Stimulated activated CD4-positive, alpha-beta T cell treated with anti-CD3 and anti-CD28 coated beads, TNF-alpha, amount 100 ng/mL, for 4 hours (primary cell): Measurements from ENCODE around the gene TLX1.

Experiments used
- DNase-seq, 3 experiments: peaks; one replicate each; pipeline ENCODE4 v3.0.0-alpha.2; 2020; ENCODE audit warnings: low read depth in 3 of 3

Gene TLX1

DNA sequence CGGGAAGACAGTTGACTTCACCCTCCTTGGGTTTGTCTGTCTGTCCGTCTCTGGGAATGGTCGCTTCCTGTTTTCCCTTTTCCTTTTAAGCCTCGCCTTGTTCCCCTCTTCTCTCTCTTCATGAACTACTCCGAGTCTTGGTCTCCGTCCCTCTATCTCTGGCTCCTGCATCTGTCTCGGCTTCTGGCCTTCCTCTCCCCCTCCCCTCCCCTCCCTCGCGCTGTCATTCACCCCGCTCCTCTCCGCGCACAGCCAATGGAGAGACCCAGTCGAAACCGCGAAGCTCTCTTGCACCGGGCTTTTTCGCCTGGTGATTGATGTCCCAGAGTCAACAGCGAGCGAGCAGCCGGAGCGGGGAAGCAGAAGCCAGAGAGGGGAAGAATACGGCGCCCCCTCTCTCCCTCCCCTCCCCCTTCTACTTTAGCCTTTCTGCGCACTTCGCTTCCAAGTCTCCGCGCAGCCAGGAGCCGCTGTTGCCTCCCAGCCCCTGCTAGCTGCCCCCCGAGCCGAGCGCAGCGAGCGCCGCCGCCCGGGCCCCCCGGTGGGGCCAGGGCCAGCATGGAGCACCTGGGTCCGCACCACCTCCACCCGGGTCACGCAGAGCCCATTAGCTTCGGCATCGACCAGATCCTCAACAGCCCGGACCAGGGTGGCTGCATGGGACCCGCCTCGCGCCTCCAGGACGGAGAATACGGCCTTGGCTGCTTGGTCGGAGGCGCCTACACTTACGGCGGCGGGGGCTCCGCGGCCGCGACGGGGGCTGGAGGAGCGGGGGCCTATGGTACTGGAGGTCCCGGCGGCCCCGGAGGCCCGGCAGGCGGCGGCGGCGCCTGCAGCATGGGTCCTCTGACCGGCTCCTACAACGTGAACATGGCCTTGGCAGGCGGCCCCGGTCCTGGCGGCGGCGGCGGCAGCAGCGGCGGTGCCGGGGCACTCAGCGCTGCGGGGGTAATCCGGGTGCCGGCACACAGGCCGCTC lies at the start of gene TLX1:
Gene TLX1 (plus strand): TSS at position 317 of the 978 bp plus-strand sequence. CDS start 242 bp downstream, at position 559.
- no peak for DNase-seq

GRCh38 chr10:101085846-101086245 lies 45.3 kb upstream of the TLX1 start:
- no peak for DNase-seq

DNA sequence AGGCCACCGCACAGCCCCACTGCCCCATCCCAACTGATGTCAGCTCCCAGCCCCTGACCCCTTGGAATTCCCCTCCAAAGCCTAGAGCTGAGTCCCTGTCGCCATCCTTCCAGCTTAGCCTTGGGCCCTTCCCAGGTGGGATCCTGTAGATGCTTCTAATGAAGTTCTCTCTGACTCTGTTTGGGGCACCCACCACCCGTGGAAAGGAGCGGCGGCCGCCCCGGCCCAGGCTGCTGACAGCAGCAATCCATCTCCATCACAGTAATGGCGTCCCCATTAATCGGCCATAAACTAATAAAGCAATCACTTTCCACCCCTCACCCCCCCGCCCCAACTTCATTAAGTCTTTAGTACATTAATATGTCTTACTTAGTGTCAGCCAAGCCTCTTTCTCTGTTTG lies 43.7 kb upstream of the TLX1 start:
- no peak for DNase-seq

DNA sequence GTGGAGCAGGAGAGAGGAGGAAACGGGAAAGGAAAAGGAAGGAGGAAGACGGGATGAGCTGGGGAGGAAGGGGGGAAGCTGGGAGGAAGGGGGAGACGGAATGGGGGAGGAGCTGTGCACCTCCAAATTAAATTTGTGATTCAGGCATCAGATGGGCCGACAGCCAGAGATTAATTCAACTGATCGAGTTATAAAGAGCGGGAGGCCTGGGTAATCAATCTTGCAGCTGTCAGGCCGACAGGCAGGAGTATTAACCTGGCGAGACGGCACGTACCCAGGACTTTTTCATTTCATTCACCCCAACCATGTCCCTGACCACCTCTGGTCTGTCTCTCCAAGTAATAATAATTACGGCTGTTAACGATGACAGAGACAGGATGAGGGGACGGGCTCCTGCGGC lies 43.1 kb upstream of the TLX1 start:
- DNase-seq, result no peak

DNA sequence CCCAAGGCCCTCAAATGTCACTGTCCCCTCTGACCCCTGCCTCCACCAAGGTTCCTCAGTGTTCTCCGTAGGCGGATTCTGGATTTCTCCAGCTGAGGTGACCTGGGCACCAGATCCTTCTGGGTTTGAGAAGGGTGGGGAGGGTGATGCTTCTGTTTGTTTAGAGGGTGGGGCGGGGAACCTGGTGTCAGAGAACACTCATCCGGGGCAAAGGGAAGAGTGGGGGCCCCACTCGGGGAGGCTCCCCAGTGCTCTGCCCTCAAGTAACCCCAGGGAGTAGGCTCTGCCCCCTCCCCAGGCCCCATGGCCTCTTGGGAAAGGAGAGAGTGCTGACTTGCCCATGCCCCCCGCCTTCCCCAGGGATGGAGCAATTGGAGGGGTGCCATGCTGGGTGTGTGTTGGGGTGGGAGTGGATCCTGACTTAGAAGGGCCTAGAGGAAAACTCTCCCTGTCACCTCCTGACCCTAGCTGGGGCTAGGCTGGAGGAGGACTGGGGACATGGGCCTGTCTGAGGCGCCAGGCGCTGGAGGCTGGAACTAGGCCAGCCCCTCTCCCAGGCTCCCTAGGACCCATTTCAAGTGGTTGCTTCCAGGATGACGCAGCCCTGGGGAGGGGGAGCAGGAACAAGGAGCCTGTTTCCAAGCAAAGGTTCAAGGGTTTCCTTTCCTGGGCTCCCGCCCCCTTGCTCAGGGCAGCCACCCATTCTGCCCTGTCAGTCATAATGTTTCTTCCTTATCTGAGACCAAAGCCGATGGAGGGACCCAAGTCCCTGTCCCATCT lies 41.4 kb upstream of the TLX1 start:
- no peak for DNase-seq

DNA sequence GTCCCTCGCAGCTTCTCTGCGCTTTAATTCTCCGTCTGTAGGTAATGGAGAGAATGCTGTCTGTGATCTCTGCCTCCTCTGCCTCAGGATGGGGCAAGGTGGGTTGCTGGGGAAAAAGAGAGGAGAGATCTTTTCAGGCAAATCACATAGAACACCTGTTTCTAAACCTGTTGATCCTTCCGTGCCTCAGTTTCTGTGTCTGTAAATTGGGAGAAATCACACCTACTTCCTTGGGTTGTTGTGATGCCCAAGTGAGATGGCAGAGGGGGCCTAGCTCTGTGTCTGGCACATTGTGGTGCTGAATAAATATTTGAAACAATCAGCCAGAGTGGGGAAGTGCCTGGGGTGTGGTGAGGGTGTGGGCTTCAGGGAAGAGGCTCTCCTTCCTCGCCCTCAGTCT lies 40.5 kb upstream of the TLX1 start:
- no peak for DNase-seq

DNA sequence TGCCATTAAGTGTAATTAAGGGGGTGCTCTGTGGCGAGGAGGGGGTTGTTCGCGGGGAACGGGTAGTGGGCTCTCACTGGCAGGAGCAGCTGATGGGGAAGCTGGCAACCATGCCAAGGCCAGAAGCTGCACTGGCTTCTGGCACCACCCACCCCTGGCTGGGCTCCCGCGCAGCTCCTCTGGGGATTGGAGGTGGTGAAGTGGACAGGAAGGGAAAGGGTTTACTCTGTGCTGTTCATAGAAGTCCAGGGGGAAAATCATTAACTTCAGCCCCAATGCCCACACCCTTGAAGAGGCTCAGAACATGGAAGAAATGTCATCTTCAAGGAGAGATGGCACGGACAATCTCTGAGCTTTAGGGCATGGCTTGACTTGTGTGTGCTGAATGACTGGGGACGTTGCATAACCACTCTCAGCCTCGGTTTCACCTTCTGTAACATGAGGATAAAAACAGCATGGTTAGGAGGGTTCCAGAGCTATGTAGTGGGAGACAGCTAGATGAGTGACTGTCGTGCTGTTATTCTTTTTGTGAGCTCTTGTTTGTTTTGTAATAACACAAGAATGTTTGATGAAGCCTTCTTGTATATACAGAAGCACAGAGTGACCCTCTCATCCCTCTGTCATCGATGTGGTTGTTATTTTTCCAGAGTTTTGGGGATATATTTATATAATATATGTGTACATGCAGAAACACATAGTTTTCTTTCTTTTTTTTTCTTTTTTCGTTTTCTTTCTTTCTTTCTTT lies 39.4 kb upstream of the TLX1 start:
- no peak for DNase-seq

DNA sequence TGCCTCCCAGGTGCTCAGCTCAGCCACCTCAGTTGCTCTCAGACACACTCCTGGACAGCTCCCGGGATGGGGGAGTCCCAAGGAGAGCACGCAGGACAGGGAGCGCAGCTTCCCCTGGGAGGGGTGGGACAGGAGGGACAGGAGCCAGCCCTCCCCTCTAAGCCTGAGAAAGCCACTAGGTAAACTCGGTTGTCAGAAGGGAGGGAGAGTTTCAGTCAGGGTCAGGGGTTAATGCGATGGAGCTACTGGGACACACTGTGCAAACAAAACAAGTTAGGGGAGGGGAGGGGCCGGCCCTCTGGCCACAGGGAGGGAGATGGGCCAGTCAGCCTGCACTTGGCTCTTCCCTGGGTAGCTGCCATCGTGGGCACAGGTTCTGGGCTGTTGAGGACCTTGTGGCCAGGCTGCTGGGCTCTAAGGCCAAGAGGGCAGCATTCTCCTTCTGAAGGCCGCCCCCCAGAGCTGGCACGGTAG lies 38.2 kb upstream of the TLX1 start:
- DNase-seq, result no peak

DNA sequence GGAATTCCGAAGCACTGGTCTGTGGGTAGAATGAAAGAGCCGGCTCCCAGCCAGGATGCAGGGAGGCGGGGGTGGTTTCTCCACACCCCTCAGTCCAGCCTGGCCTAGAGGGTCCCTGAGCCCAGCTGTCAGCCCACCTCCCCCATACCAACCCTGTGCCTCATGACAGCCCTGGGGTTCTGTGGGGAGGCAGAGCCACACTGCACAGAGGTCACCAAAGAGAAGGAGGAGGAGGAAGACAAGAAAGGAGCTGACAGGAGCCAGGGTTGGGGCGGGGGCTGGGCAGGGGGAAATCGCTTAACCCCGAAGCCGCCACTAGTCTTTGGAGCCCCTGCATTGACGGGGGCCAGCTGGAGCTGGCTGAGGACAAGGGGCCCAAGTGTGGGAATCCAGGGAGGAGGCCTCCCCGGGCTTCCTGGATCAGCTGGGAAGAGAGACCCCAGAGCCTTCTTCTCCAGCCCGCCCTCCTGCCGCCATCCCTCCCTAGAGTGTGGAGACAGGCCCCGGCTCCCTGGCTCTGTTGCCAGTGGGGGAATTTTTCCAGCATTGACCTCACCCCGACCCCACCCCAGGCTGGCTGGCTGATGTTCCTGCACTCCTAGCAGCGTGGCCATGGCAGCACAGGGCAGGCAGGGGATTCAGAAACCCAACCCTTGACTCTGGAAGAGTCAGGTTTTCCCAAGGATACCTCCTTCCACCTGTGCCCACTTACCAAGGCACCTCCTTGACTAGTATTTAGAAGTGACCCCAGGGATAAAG lies 36.8 kb upstream of the TLX1 start:
- no peak for DNase-seq

DNA sequence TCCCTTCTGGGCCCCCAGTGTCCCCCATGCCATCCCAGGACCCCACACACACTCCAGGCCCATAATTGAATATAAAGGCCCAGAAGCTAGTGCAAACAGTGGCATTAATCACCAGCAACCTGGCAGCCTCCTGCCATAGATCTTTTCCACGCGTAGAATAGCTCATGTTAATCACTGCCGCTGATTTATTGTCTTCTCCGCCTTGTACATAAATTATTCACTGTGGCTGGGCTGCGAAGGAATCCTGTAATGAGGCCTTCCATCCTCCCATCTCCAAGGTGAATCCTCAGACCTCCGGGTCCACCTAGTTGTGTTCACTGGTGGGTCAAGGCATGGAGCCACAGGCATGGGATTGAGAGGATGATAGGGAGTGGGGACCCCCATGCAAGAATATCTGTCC lies 36.1 kb upstream of the TLX1 start:
- DNase-seq, result no peak

DNA sequence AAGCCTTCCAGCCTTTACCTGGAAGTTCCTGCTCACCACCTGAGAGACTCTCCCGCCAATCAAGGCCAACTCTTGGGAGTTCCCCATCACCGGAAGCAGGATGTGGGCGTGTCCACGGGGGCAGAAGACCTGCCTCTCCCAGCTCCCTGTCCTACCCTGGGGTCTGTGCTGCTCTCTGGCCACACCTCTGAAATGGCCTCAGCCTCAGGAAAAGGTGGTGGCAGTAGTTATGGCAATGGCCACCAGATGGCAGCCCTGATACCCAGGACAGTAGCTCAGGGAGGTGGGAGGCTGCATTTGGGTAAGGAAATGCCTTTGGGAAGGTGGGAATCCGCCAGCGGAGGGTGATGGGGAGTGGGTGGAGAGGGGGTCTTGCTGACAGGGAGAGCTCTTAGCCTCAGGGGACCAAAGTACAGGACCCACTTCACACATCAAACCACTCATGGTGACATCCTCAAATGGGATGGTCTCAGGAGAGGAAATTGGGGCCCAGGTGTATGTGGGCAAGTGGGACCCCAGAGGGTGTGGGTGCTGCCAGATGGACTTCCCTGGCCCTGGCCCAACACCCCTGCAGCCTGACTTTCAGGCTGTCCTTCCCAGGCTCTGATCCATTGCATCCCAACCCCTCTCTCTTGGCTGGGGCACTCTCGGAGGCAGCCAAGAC lies 35.4 kb upstream of the TLX1 start:
- DNase-seq, result peak; percentile 39 to 57 (median 46)

- no peak for DNase-seq
Observed at GRCh38 chr10:101096378-101096777, 34.7 kb upstream of the TLX1 start.

GRCh38 chr10:101097881-101098280 lies 33.2 kb upstream of the TLX1 start:
- no peak for DNase-seq

- DNase-seq, result no peak
Observed at GRCh38 chr10:101099901-101100300, 31.2 kb upstream of the TLX1 start.

GRCh38 chr10:101101372-101101881 lies 29.7 kb upstream of the TLX1 start:
- DNase-seq, result no peak

DNA sequence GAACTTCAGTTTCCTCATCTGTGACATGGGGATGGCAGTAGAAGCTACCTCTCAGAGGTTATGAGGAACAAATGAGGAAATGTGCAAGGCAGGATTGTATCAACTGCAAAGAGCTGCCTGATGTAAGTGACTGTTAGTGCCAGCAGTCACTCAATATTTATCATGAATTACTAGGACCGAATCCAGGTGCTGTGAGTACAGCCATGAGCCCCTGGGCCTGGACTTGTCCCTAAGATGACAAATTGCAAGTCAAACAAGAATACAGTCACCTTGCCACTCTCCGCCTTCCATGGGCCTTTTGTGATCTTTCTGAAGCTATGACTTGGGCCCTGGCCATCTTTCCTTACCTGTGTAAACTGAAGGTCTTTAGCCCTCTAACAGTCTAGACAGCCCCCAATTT lies 27.7 kb upstream of the TLX1 start:
- no peak for DNase-seq

- no peak for DNase-seq
Observed at GRCh38 chr10:101106351-101106750, 24.7 kb upstream of the TLX1 start.

- DNase-seq, result no peak
Observed at GRCh38 chr10:101107771-101108170, 23.3 kb upstream of the TLX1 start.

DNA sequence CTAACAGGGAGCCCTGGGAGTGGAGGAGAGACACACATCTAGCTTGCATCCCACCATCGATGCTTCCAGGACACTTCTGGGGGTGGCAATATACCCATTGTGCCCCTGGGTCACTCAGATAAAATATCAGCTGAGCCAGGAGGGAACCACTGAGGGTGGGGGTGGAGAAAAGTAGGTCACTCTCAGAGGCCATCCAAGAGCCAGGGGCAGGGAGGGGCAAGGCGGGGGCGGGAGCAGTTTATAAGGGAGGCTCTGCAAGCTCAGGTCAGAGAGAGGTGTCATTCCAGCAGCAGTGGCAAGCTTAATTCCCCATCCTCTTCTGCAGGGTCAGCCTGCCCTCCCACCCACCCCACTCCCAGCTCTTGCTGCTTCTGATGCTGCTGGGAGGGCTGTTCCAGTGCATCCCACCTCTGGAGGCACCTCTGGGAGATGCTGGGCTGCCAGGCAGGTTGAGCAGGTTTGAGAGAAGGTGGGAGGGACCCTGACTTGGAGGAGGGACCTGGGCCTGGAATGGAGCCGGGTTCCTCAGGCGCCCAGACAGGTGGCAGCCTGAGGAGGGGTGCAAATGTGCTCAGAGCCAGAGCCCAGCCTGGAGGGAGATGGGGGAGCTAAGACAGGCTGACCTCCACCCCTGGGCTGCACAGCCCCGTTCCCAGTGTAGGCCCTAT lies 20.1 kb upstream of the TLX1 start:
- no peak for DNase-seq

GRCh38 chr10:101111547-101111946 lies 19.6 kb upstream of the TLX1 start:
- DNase-seq, result no peak
